IMR-90 (cell line): ENCODE data around the gene GOLT1A. TPM values are rescaled to one million over a fixed set of nuclear protein-coding genes. Genes with fewer than 3 reads are reported as not detected.

ENCODE experiments used
- ATAC-seq: fragments of 200-7000 bp; cut with Tn5 transposase; 2 replicates; pipeline ENCODE4 v1.9.1; 2020; ENCODE audit warnings: low read depth, mild to moderate bottlenecking, moderate library complexity
- BruUV-seq: library from RNA; stranded (reverse); fragments of 400-500 nt; replicated peaks from 2 replicates; lab custom pipeline; 2021; lab: Mats Ljungman, UMichigan
- CTCF ChIA-PET: fragments of 300-600 bp; formaldehyde crosslinking; extraction: SDS; loops from one replicate; lab custom pipeline; 2021; ENCODE audit warnings: antibody characterized with exemption; lab: Yijun Ruan, JAX
- POLR2A ChIA-PET: fragments of 300-600 bp; sonication (Branson Sonifier 250); formaldehyde crosslinking; loops from one replicate; lab custom pipeline; 2022; ENCODE audit warnings: antibody characterized with exemption; ENCODE audit not compliant: unreplicated experiment; lab: Charles Lee
- DNase-seq: peaks from one replicate; pipeline ENCODE4 v3.0.0; 2013
- H2AFZ ChIP-seq: replicated peaks from 2 replicates; pipeline ENCODE3; 2013; ENCODE audit warnings: low read length, mild to moderate bottlenecking; ENCODE audit not compliant: poor library complexity
- H2AK5ac ChIP-seq: 2 replicates; pipeline ENCODE4 v1.6.1; 2013; ENCODE audit warnings: low read depth, low read length, inconsistent platforms
- H2AK9ac ChIP-seq: replicated peaks from 2 replicates; pipeline ENCODE3; 2013; ENCODE audit warnings: mild to moderate bottlenecking, low read depth, low read length, moderate library complexity; ENCODE audit not compliant: poor library complexity
- H2BK120ac ChIP-seq: 2 replicates; pipeline ENCODE4 v1.6.1; 2013; ENCODE audit warnings: low read depth, low read length, inconsistent platforms
- H2BK15ac ChIP-seq: 3 replicates; pipeline ENCODE4 v1.6.1; 2013; ENCODE audit warnings: low read depth, low read length, inconsistent platforms
- H2BK20ac ChIP-seq: 2 replicates; pipeline ENCODE4 v1.6.1; 2013; ENCODE audit warnings: low read depth, mild to moderate bottlenecking, inconsistent platforms, low read length, moderate library complexity
- H2BK5ac ChIP-seq: 2 replicates; pipeline ENCODE4 v1.6.1; 2013; ENCODE audit warnings: mild to moderate bottlenecking, low read depth, low read length, inconsistent platforms; ENCODE audit not compliant: poor library complexity, severe bottlenecking
- H3K14ac ChIP-seq: replicated peaks from 2 replicates; pipeline ENCODE4 v1.6.1; 2013; ENCODE audit warnings: low read depth, low read length, inconsistent platforms
- H3K18ac ChIP-seq: 2 replicates; pipeline ENCODE4 v1.6.1; 2013; ENCODE audit warnings: low read depth, low read length, control low read depth
- H3K23ac ChIP-seq: 2 replicates; pipeline ENCODE4 v1.6.1; 2013; ENCODE audit warnings: low read depth, low read length, inconsistent platforms
- H3K27ac ChIP-seq: 2 replicates; pipeline ENCODE4 v1.5.1; 2013; ENCODE audit warnings: mild to moderate bottlenecking, control low read depth, low read length; ENCODE audit not compliant: insufficient read depth
- H3K27me3 ChIP-seq: 2 replicates; pipeline ENCODE4 v1.6.1; 2013; ENCODE audit warnings: low read length; ENCODE audit not compliant: control insufficient read depth, insufficient read depth
- H3K36me3 ChIP-seq: 2 replicates; pipeline ENCODE4 v1.6.1; 2013; ENCODE audit warnings: low read length, mixed read lengths; ENCODE audit not compliant: control insufficient read depth, insufficient read depth
- H3K4ac ChIP-seq: 2 replicates; pipeline ENCODE4 v1.6.1; 2013; ENCODE audit warnings: low read depth, low read length, inconsistent platforms
- H3K4me1 ChIP-seq: 2 replicates; pipeline ENCODE4 v1.6.1; 2013; ENCODE audit warnings: low read length, mixed read lengths; ENCODE audit not compliant: control insufficient read depth, insufficient read depth
- H3K4me2 ChIP-seq: 2 replicates; pipeline ENCODE4 v1.6.1; 2013; ENCODE audit warnings: low read depth, mild to moderate bottlenecking, control low read depth, low read length, moderate library complexity
- H3K4me3 ChIP-seq: 2 replicates; pipeline ENCODE4 v1.5.1; 2013; ENCODE audit warnings: low read depth, mild to moderate bottlenecking, control low read depth, low read length, moderate library complexity; ENCODE audit not compliant: insufficient read depth
- H3K56ac ChIP-seq: 2 replicates; pipeline ENCODE4 v1.6.1; 2013; ENCODE audit warnings: low read length, inconsistent platforms; ENCODE audit not compliant: insufficient read depth; ENCODE audit errors: extremely low read depth
- H3K79me1 ChIP-seq, 2 experiments: 2 replicates each; pipeline ENCODE4 v1.6.1; 2013; ENCODE audit warnings: low read length in 2 of 2, inconsistent platforms in 1 of 2, low read depth in 1 of 2
- H3K9ac ChIP-seq: 2 replicates; pipeline ENCODE4 v1.6.1; 2013; ENCODE audit warnings: low read depth, low read length, control low read depth
- H3K9me1 ChIP-seq: 2 replicates; pipeline ENCODE4 v1.6.1; 2013; ENCODE audit warnings: low read length, inconsistent platforms; ENCODE audit not compliant: insufficient read depth
- H3K9me3 ChIP-seq: 2 replicates; pipeline ENCODE4 v1.6.1; 2013; ENCODE audit warnings: low read length; ENCODE audit not compliant: control insufficient read depth, insufficient read depth
- H4K20me1 ChIP-seq: 2 replicates; pipeline ENCODE4 v1.6.1; 2013; ENCODE audit warnings: low read length, inconsistent platforms; ENCODE audit not compliant: insufficient read depth
- H4K5ac ChIP-seq: 2 replicates; pipeline ENCODE4 v1.6.1; 2013; ENCODE audit warnings: mild to moderate bottlenecking, low read depth, low read length, control low read depth
- H4K8ac ChIP-seq, 2 experiments: 2 replicates each; pipeline ENCODE4 v1.6.1; 2013; ENCODE audit warnings: low read depth in 2 of 2, low read length in 2 of 2, control low read depth in 1 of 2, inconsistent platforms in 1 of 2
- H4K91ac ChIP-seq: 2 replicates; pipeline ENCODE4 v1.6.1; 2013; ENCODE audit warnings: low read depth, low read length, inconsistent platforms; ENCODE audit not compliant: insufficient read depth
- BHLHE40 ChIP-seq: fragments of 150-350 bp; IDR thresholded peaks from 2 replicates; pipeline ENCODE4 v1.6.1; 2016; ENCODE audit warnings: mild to moderate bottlenecking, low read depth, low read length
- CEBPB ChIP-seq: IDR thresholded peaks from 2 replicates; pipeline ENCODE4 v1.6.1; 2012; ENCODE audit warnings: low read depth, low read length, improper control_type of control experiment
- CHD1 ChIP-seq: IDR thresholded peaks from 2 replicates; pipeline ENCODE4 v1.6.1; 2012; ENCODE audit warnings: low read depth, low read length, improper control_type of control experiment
- FOS ChIP-seq: fragments of 150-350 bp; IDR thresholded peaks from 2 replicates; pipeline ENCODE4 v1.6.1; 2016; ENCODE audit warnings: low read depth, low read length
- MAFK ChIP-seq: IDR thresholded peaks from 2 replicates; pipeline ENCODE4 v1.6.1; 2012; ENCODE audit warnings: low read depth, low read length, improper control_type of control experiment
- MAZ ChIP-seq: IDR thresholded peaks from 2 replicates; pipeline ENCODE4 v1.6.1; 2012; ENCODE audit warnings: low read depth, mild to moderate bottlenecking, low read length, improper control_type of control experiment, moderate library complexity, borderline replicate concordance
- MXI1 ChIP-seq: IDR thresholded peaks from 2 replicates; pipeline ENCODE4 v1.6.1; 2012; ENCODE audit warnings: low read depth, mild to moderate bottlenecking, low read length, moderate library complexity, borderline replicate concordance
- NFE2L2 ChIP-seq: fragments of 150-350 bp; IDR thresholded peaks from 2 replicates; pipeline ENCODE4 v1.6.1; 2016; ENCODE audit warnings: low read depth, mild to moderate bottlenecking, low read length
- POLR2A ChIP-seq: IDR thresholded peaks from 2 replicates; pipeline ENCODE4 v1.6.1; 2012; ENCODE audit warnings: mild to moderate bottlenecking, low read depth, low read length
- RAD21 ChIP-seq: IDR thresholded peaks from 2 replicates; pipeline ENCODE4 v1.6.1; 2012; ENCODE audit warnings: low read length, improper control_type of control experiment
- RCOR1 ChIP-seq: IDR thresholded peaks from 2 replicates; pipeline ENCODE4 v1.6.1; 2012; ENCODE audit warnings: mild to moderate bottlenecking, low read length, improper control_type of control experiment; ENCODE audit not compliant: insufficient replicate concordance
- RFX5 ChIP-seq: IDR thresholded peaks from 2 replicates; pipeline ENCODE4 v1.8.0; 2012; ENCODE audit warnings: low read depth, mild to moderate bottlenecking, low read length, moderate library complexity
- SMC3 ChIP-seq: fragments of 150-350 bp; IDR thresholded peaks from 2 replicates; pipeline ENCODE4 v1.6.1; 2016; ENCODE audit warnings: low read depth, mild to moderate bottlenecking, antibody characterized with exemption, low read length, moderate library complexity
- dilution Hi-C: fragments of 300-500 bp; cut with HindIII; formaldehyde crosslinking; loops from one replicate; pipeline ENCODE4 v1.14.3; 2018; ENCODE audit warnings: low sequenced_read_pairs; ENCODE audit not compliant: unreplicated experiment
- in situ Hi-C: fragments of 300-500 bp; cut with MboI; formaldehyde crosslinking; loops from 3 replicates; pipeline ENCODE4 v1.14.3; 2019; ENCODE audit warnings: low sequenced_read_pairs, inconsistent platforms, mixed read lengths
- intact Hi-C: fragments of 100-400 bp; cut with micrococcal nuclease; formaldehyde crosslinking; loops from 2 replicates; pipeline ENCODE4 v1.10.0; 2022
- polyA plus RNA-seq, 3 experiments: library from polyadenylated mRNA; depleted of rRNA; stranded (reverse); fragments of >200 nt; gene quantifications; 2 replicates each; pipeline ENCODE4 v1.2.3, GENCODE V29; 2012; ENCODE audit warnings: low replicate concordance in 1 of 3
- total RNA-seq: library from RNA; depleted of rRNA; stranded (reverse); fragments of >200 nt; gene quantifications from 2 replicates; pipeline ENCODE4 v1.2.3, GENCODE V29; 2012
- TF ChIP-seq, protein P1 (sequence below): fragments of 150-350 bp; IDR thresholded peaks from 2 replicates; pipeline ENCODE4 v1.6.1; 2017; ENCODE audit warnings: mild to moderate bottlenecking, antibody characterized with exemption, low read length, low read depth
- TF ChIP-seq, protein P2 (sequence below): fragments of 150-350 bp; IDR thresholded peaks from 2 replicates; pipeline ENCODE4 v1.6.1; 2016; ENCODE audit warnings: low read depth, mild to moderate bottlenecking, low read length, moderate library complexity, borderline replicate concordance
- TF ChIP-seq, protein P3 (sequence below): conservative IDR thresholded peaks from 2 replicates; pipeline ENCODE4 v1.5.1; 2012; ENCODE audit warnings: mild to moderate bottlenecking, low read depth, low read length, improper control_type of control experiment

The GOLT1A gene
- total and polyA plus RNA-seq, 2 of the 4 experiments (the other 2 are of a cell fraction) = 0.32 TPM; not detected in 1

DNA sequence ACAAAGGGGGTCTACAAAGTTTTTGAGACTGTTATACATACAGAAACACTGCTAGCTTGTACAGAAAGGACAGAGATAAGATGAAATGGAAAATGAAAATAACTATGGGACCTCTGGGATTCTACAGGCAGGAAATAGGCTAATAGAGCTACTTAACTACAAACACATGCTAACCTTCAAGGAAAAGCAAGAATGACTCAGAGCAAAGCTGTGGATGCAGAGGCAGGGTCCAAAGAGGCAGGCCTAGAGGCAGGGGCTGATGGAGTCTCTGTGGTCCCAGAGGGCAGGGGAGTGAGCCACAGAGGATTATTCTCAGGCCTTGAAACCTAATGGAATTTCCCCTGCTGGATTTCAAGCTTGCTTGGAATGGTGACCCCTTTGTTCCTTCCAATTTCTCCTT is 18.7 kb upstream of the GOLT1A start:
- Histone ChIP-seq H4K20me1 (no peaks in the 10 kb centered on the region), H3K9ac (no peak overlapping the region), H4K5ac (no peak overlapping the region), H3K79me1 (no peaks in the 10 kb centered on the region), H2AK5ac (no peak overlapping the region), H2AK9ac (no peak overlapping the region), H3K4me1 (no peaks in the 10 kb centered on the region; the same call in 1 of the 2 replicates), H2BK20ac (no peak overlapping the region), H4K8ac (no peak overlapping the region), H3K4ac (no peak overlapping the region), H3K27me3 (no peaks in the 10 kb centered on the region), H3K27ac (no peak overlapping the region), H3K14ac (no peak overlapping the region), H3K36me3 (peaks cover 14% of the 10 kb centered on the region; the same call in 1 of the 2 replicates), H3K56ac (no peak overlapping the region), H2BK5ac (no peak overlapping the region), H3K4me2 (no peak overlapping the region), H3K9me3 (no peaks in the 10 kb centered on the region), H2AFZ (no peak overlapping the region), H3K23ac (no peak overlapping the region), H3K9me1 (no peaks in the 10 kb centered on the region), H3K4me3 (no peak overlapping the region), H2BK120ac (no peak overlapping the region), H3K18ac (no peak overlapping the region), H2BK15ac (no peak overlapping the region), H4K91ac (no peak overlapping the region)
- DNase-seq (peak; percentile 71), ATAC-seq (peak; percentile 76)
- intact Hi-C loops = no loop called here
- dilution Hi-C loops = no loop called here
- ChIA-PET POLR2A (no interaction called here), CTCF (no interaction called here)
- in situ Hi-C loops = no loop called here
- TF ChIP-seq RAD21 (no peak), MAFK (no peak), RFX5 (no peak), MXI1 (no peak), CHD1 (no peak), FOS (no peak), CEBPB (no peak), NFE2L2 (no peak), BHLHE40 (no peak), MAZ (no peak), POLR2A (no peak), SMC3 (no peak), RCOR1 (no peak)
- TF ChIP-seq, protein P1, sequence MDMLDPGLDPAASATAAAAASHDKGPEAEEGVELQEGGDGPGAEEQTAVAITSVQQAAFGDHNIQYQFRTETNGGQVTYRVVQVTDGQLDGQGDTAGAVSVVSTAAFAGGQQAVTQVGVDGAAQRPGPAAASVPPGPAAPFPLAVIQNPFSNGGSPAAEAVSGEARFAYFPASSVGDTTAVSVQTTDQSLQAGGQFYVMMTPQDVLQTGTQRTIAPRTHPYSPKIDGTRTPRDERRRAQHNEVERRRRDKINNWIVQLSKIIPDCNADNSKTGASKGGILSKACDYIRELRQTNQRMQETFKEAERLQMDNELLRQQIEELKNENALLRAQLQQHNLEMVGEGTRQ = no peak
- TF ChIP-seq, protein P2, sequence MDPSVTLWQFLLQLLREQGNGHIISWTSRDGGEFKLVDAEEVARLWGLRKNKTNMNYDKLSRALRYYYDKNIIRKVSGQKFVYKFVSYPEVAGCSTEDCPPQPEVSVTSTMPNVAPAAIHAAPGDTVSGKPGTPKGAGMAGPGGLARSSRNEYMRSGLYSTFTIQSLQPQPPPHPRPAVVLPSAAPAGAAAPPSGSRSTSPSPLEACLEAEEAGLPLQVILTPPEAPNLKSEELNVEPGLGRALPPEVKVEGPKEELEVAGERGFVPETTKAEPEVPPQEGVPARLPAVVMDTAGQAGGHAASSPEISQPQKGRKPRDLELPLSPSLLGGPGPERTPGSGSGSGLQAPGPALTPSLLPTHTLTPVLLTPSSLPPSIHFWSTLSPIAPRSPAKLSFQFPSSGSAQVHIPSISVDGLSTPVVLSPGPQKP = no peak
- TF ChIP-seq, protein P3, sequence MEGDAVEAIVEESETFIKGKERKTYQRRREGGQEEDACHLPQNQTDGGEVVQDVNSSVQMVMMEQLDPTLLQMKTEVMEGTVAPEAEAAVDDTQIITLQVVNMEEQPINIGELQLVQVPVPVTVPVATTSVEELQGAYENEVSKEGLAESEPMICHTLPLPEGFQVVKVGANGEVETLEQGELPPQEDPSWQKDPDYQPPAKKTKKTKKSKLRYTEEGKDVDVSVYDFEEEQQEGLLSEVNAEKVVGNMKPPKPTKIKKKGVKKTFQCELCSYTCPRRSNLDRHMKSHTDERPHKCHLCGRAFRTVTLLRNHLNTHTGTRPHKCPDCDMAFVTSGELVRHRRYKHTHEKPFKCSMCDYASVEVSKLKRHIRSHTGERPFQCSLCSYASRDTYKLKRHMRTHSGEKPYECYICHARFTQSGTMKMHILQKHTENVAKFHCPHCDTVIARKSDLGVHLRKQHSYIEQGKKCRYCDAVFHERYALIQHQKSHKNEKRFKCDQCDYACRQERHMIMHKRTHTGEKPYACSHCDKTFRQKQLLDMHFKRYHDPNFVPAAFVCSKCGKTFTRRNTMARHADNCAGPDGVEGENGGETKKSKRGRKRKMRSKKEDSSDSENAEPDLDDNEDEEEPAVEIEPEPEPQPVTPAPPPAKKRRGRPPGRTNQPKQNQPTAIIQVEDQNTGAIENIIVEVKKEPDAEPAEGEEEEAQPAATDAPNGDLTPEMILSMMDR = no peak
- no TSS peak for BruUV-seq
